Measurements from ENCODE around the gene C2orf69. TPM values are rescaled to one million over a fixed set of nuclear protein-coding genes. Genes with fewer than 3 reads are reported as not detected.

The C2orf69 gene
- total RNA-seq, 1 donor from 2014 or later, result 16.2 TPM

DNA sequence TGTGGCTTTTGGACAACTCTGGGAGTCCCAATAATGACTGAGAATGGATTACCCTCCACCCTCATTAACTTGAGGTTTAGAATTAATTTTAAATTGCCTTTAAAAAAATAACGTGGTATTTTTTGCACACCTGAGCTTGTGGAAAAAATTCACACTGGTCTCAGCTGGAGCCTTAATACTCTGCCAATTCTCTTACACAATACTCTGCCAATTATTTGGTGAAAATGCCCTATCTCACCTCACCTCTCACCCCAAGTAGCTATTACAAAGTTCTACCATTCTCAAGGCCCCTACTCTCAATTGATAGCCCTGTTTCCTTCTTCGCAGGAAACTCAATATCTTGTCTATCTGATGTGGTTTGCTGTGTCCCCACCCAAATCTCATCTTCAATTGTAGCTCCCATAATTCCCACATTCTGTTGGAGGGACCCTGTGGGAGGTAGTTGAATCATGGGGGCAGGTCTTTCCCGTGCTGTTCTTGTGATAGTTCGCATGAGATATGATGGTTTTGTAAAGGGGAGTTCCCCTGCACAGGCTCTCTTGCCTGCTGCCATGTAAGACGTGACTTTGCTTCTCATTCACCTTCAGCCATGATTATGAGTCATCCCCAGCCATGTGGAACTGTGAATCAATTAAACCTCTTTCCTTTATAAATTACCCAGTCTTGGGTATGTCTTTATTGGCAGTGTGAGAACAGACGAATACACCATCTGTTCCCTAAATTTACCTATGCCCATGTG lies 27.4 kb upstream of the C2orf69 start:
- no peak for DNase-seq (ENCODE audit: low read depth, low spot score)
- Mint-ChIP-seq H3K9me3 (no peaks in the 10 kb centered on the region), H3K4me1 (no peaks in the 10 kb centered on the region), H3K27me3 (ENCODE audit: low read depth) (no peaks in the 10 kb centered on the region), H3K27ac (ENCODE audit: unreplicated experiment) (no peak overlapping the region), H3K4me3 (no peak overlapping the region), H3K36me3 (ENCODE audit: low read depth) (no peaks in the 10 kb centered on the region)
- TF ChIP-seq, protein P1, sequence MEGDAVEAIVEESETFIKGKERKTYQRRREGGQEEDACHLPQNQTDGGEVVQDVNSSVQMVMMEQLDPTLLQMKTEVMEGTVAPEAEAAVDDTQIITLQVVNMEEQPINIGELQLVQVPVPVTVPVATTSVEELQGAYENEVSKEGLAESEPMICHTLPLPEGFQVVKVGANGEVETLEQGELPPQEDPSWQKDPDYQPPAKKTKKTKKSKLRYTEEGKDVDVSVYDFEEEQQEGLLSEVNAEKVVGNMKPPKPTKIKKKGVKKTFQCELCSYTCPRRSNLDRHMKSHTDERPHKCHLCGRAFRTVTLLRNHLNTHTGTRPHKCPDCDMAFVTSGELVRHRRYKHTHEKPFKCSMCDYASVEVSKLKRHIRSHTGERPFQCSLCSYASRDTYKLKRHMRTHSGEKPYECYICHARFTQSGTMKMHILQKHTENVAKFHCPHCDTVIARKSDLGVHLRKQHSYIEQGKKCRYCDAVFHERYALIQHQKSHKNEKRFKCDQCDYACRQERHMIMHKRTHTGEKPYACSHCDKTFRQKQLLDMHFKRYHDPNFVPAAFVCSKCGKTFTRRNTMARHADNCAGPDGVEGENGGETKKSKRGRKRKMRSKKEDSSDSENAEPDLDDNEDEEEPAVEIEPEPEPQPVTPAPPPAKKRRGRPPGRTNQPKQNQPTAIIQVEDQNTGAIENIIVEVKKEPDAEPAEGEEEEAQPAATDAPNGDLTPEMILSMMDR (conservative IDR thresholded peaks at IDR 0.05), result no peak

DNA sequence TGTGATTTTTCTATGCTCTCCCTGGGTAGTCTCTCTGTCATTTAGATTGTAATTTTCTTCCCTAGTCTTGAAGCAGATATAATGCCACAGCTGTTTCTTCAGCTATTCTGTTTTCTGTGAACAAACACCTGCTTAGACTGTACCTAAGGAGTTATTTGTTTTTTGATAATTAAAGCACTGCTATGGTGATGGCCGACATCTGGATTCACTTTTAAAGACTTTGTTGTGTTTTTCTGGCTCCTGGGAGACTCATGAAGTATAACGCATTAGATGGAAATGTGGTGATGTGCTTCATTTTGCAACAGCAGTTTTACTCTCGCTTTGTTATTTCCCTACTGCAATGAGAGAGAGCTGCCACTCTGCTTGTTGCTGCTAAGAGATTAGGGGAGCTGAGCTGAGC lies 15.7 kb upstream of the C2orf69 start:
- H3K4me1 Mint-ChIP-seq, result no peaks in the 10 kb centered on the region
- TF ChIP-seq, protein P1 (conservative IDR thresholded peaks at IDR 0.05), result no peak
- no peak overlapping the region for H3K4me3 Mint-ChIP-seq
- H3K27ac Mint-ChIP-seq (ENCODE audit: unreplicated experiment), result no peak overlapping the region
- no peaks in the 10 kb centered on the region for H3K27me3 Mint-ChIP-seq (ENCODE audit: low read depth)
- H3K9me3 Mint-ChIP-seq, result peaks cover 2% of the 10 kb centered on the region
- no peak for DNase-seq (ENCODE audit: low read depth, low spot score)
- no peaks in the 10 kb centered on the region for H3K36me3 Mint-ChIP-seq (ENCODE audit: low read depth)

DNA sequence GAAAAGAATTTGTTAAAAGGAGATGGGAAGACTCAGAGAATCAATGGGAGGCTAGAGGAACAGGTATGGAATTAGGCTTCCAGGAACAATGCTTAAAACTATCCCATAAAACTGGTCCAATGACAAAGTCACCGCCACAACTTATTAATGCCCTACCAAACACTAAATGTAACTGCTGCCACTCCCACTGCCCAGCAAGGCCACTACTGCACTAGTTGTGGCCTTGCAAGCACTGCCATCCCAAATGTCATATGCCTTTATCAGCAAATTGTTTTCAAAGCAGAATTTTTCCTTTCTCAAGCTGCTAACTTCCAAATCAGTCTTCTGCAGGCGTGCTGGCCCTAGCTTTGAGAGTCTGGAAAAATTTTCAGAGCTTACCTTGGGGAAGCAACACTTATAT lies 14.5 kb upstream of the C2orf69 start:
- Mint-ChIP-seq H3K27me3 (ENCODE audit: low read depth) (no peaks in the 10 kb centered on the region), H3K4me3 (no peak overlapping the region), H3K27ac (ENCODE audit: unreplicated experiment) (no peak overlapping the region), H3K36me3 (ENCODE audit: low read depth) (no peaks in the 10 kb centered on the region), H3K9me3 (no peaks in the 10 kb centered on the region), H3K4me1 (no peaks in the 10 kb centered on the region)
- DNase-seq (ENCODE audit: low read depth, low spot score), result no peak
- TF ChIP-seq, protein P1 (conservative IDR thresholded peaks at IDR 0.05), result no peak

DNA sequence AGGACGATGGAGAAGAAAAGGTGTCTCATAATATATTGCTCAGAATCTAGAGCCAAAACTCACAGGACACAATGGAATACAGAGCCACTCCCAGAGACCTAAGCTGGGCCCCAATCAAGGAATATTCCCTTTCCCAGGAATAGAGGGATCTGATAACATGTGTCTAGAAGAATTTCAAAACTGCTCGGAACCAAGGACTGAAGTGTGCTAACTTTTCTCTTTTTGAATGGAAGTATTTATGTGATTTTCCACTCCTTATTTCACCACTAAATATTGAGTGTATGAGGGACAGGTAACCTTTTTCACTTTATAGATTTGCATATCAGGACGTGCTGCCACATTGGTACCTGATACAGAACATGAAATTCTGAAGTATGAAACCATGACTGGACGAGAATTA lies 9.2 kb upstream of the C2orf69 start:
- Mint-ChIP-seq H3K4me1 (no peaks in the 10 kb centered on the region), H3K4me3 (no peak overlapping the region), H3K27ac (ENCODE audit: unreplicated experiment) (no peak overlapping the region), H3K27me3 (ENCODE audit: low read depth) (no peaks in the 10 kb centered on the region), H3K9me3 (no peaks in the 10 kb centered on the region), H3K36me3 (ENCODE audit: low read depth) (no peaks in the 10 kb centered on the region)
- TF ChIP-seq, protein P1 (conservative IDR thresholded peaks at IDR 0.05), result no peak
- DNase-seq (ENCODE audit: low read depth, low spot score), result no peak

DNA sequence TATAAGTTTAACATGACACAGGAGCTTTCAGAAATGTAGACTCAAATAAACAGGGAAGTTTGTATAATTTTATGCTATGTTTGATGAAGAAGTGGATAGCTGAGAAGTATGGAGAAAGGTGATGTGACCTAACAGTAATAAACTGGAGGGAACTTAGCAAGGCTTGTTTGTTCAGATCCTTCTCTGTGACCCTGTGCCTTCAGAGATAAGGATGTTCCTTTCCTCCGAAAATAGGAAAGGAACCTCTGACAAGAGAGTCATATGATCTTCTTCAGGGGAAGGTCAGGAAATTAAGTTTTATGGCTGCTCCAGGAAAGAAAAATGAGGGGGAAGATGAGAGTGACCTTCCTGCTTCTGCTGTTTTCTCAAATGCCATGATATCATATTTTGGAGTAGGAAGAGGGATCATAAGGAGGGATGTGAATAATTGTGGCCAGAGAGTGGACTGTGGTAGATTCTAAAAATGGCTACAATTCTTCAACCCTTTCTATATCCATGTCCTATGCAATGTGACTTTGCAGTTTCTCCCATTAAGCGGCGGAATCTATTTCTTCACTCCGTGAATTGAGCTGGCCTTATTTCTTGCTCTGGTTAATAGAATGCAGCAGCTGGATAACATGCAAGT lies 8.5 kb upstream of the C2orf69 start:
- TF ChIP-seq, protein P1 (conservative IDR thresholded peaks at IDR 0.05), result no peak
- H3K27ac Mint-ChIP-seq (ENCODE audit: unreplicated experiment), result no peak overlapping the region
- H3K4me3 Mint-ChIP-seq, result no peak overlapping the region
- DNase-seq (ENCODE audit: low read depth, low spot score), result no peak
- no peaks in the 10 kb centered on the region for H3K4me1 Mint-ChIP-seq
- H3K36me3 Mint-ChIP-seq (ENCODE audit: low read depth), result no peaks in the 10 kb centered on the region
- H3K27me3 Mint-ChIP-seq (ENCODE audit: low read depth), result no peaks in the 10 kb centered on the region
- no peaks in the 10 kb centered on the region for H3K9me3 Mint-ChIP-seq
